Epidermal melanocyte (primary cell): ENCODE results near the gene SMIM23.

Source experiments
- DNase-seq: peaks from one replicate; pipeline ENCODE4 v3.0.0; 2011; ENCODE audit warnings: low spot score; ENCODE audit not compliant: insufficient read length

The SMIM23 gene

DNA sequence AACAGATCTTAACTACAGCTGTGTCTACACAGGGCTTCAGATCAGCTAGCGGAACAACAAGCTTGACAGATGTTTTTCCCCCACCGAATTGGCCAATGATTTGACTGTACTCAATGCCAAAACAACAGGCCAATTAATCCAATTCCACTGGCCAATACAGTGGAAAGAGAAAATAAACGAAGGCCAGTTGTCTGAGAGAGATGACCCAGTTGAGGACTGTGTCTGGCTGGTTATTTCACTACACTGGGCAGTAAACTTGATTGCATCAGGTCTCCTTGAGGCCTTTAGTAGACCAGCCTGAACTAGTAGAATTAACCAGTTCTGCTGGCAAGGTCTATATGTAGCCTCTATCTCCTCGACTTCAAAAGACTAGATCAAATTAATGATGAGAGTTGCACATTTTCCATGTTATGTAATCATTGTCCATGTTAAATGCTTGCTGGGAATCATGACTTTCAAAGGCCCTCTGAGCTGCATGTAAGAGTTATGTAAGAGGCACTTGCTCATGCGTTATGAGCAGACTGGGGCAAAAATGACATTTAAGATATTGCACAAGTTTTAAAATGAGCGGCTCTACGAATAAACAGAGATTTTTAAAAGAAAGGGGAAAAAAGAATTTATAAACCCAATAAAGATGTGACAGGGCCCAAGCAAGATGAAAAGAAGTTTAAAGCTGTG is 28.3 kb downstream of the SMIM23 start:
- DNase-seq, result no peak

- DNase-seq, result no peak
Measured at GRCh38 chr5:171816666-171817065, 31.0 kb downstream of the SMIM23 start.

DNA sequence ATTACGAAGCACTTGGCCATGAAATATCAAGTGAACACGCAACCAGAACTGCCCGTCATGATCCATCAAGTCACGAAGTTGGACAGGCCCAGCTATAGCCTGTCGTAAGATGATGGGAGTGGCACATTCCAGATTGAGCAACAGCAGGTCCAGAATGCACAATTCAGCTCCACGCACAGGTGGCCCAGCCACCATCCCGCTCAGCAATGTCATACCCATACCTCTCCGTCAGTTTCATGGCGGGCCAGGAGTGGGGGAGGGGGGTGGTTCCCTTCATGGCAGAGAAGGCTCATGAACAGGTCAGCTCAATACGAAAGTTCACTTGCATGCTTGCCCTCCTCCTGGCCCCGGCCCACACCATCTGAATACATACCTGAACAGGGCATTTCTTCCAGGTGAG is 34.9 kb downstream of the SMIM23 start:
- DNase-seq, result no peak

DNA sequence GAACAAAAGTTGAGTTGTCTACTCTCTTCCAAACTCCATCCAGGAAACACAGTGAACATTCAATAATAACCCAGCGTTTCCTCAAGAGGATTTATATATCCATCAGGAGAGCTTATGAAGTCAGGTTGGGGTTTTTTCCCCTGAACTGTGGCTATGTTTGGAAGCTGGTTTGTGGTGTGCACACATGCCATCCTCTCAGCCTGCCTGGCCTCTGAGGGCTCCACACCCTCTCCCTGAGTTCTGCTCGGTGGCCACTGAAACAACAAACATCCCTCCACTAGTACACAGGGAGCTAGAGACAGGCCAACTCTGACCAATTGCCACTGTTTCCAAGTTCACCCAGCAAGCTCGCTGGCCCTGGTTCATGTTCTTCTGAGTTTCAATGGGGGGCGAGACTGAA is 35.7 kb downstream of the SMIM23 start:
- no peak for DNase-seq

DNA sequence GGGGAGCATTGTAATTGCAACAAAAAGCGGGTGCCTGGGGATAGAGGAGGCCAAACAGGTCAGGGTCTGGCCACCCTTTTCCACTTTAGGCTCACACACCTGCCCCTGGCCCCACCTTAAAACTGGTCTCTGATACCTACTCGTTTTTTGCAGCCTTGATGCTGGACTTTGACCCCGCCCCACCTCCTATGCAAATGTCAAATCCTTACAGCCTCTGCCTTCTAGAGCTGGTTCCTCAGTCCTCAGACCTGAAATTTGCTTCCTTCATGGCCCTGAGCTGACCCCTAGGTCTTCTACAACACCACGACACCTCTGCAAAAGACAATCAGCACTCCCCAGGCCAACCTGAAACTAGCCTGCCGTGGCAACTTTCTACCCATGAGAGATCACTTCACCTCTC is 37.7 kb downstream of the SMIM23 start:
- DNase-seq, result no peak

- DNase-seq, result no peak
Measured at GRCh38 chr5:171825051-171825450, 39.4 kb downstream of the SMIM23 start.

DNA sequence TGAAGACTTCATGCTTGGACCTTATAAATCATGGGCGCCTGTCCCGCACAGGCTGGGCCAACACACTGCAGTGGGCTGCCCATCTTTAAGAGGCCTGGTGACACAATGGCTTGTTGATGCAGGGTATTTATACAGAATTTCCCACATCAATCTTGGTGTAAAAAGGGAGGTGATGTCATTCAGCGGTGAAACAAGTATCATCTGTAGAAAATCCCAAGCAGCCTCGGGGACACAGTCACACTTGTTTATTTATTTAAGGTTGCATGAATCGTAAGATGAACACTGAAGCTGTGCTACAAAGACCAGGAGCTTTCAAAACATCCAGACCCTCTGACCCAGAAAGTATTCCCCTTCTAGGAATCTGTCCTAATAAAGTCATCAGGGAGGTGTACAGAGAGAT is 40.5 kb downstream of the SMIM23 start:
- DNase-seq, result no peak

DNA sequence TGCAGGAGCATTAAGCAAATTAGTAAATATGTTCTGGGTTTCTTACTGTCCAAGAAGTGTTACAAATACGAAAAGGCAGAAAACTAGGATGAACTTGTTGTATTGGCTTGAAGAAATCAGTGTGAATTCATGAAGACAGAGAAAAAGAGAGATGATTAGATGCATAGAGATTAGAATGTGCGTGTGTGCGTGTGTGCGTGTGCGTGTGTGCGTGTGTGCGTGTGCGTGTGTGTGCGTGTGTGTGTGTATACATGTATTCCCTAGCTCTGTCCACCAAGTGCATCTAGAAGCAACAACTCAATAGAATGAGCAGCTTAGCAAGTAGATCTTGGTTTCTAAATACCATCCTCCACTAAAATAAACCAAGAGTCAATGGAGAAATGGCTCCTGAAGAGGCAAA is 41.5 kb downstream of the SMIM23 start:
- DNase-seq, result no peak

- no peak for DNase-seq
Measured at GRCh38 chr5:171830686-171831085, 45.1 kb downstream of the SMIM23 start.

DNA sequence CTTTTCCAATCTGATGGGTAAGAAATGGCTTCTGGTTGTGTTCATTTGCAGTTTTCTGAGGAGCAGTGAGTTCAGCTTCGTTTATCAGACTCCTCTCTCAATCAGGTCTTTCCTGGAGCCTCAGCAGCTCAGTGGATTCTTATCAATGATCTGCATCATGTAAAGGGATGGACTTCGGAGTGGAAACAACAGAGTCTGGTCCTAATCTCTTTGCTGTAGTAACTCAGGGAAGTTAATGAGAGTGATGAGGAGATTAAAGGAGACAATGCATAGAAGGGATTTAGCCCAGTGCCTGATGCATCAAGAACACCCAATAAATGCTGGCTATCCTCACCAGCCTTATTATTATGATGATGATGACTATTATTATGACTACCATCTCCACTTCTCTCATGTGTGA is 47.2 kb downstream of the SMIM23 start:
- no peak for DNase-seq

GRCh38 chr5:171834461-171834860 is 48.8 kb downstream of the SMIM23 start:
- no peak for DNase-seq

- no peak for DNase-seq
Measured at GRCh38 chr5:171835066-171835465, 49.4 kb downstream of the SMIM23 start.

DNA sequence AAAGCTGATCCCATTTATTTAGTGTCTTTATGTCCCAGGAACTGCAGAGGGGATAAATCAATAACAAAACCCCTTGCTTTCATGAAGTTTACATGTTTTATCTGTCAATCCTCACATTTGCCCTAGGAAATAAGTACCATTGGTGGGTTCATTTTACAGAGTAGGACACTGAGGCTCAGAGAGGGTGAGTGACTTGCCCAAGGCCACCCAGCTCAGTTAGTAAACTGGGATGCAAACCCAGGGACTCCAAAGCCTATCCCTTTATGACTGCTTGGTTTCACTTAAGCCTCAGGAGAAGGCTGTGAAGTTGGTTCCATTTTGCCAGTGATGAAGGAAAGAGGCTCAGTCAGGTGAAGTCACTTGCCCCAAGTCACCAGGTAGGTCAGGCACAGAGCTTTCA is 51.9 kb downstream of the SMIM23 start:
- no peak for DNase-seq

GRCh38 chr5:171838066-171838465 is 52.4 kb downstream of the SMIM23 start:
- no peak for DNase-seq

GRCh38 chr5:171839112-171839511 is 53.5 kb downstream of the SMIM23 start:
- no peak for DNase-seq

GRCh38 chr5:171840066-171840465 is 54.4 kb downstream of the SMIM23 start:
- no peak for DNase-seq
